GM18511 (cell line): ENCODE results near the gene GMDS.

ENCODE experiments used
- ATAC-seq: cut with Tn5 transposase; IDR thresholded peaks from one replicate; pipeline ENCODE4 v1.9.1; 2021; ENCODE audit warnings: mild to moderate bottlenecking, moderate library complexity; ENCODE audit not compliant: unreplicated experiment

The GMDS gene

DNA sequence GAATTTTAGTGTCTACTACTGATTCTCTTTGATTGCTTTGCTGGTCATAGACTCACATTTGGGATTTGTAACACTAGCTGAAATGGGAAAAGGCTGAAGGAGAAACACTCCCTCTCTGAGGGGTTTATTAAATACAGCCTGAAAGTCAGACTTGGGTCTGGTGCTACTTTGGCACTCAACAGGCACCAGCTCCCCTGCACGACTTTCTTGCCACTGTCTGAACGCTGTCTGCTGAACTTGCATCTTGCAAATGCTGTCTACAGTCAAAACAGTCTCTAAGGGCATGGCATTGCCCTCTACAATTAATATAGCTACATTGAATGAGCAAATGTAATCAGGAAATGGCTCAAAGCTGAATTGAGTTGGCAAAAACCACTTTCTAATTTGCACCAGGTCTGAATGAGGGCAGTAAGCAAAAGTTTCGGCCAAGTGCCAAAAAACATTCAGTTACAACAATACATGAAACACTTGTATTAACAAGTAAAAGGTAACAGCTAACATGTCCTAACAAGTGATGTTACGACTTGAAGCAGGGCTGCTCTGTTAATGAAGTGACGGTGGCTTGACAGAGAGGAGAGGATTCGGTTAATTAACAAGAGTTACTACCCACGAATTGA, 516.2 kb downstream of the GMDS start:
- no peak for ATAC-seq

DNA sequence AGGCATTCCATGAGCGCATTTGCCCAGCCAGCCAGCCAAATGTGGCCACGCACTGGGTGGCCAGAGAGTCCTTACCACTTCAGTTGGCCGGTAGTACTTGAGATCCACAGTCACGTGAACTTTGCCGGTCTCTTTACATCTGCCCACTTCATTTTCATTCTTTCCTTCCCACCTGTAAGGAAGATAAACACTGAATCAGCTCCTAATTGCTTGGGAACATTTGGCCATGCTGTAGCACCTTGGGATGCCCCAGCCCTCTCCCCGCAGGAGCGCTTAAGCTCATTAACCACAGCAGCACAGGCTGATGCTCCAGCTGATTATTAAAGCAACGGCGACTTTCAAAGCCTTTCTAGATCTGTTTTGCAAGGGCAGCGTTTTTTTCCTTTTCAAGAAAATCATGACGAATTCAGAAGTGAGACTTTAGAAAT, 519.0 kb downstream of the GMDS start:
- no peak for ATAC-seq

DNA sequence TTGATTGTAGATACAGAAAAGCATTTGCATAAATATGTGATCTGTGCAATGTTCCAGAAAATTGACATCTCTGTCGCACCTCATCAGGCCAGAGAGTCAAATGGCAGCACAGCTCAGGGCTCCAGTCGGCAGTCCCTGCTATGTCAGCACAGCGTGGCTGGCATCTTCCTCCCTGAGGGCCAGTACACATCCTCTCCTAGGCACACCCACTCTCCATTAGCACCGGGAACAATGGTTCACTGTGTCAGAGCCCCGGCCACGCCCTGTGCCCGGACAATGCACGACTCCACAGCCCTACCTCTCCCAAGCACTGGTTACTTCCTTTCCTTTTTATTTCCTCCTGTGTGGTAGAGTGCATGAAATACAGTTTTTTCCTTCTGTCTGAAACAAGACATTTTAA, 520.8 kb downstream of the GMDS start:
- ATAC-seq: no peak

DNA sequence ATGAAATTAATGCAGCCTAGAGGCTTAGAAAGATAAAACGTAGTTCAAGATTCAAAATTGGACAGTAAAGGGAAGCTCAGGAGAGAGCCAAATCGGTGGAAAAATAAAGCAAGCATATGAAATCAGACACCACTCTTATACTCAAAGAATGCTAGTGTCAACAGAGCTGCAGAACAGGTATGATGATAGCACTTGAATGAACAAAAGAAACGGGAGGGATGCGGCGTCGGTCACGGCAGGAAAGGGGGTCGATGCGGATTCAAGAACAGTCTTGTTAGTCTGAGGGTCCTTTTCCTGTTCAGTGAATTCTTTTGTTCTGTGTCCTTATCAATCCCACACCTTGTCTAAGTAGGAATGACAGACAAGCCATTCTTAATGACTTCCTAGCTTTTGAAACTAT, 521.3 kb downstream of the GMDS start:
- ATAC-seq: no peak

GRCh38 chr6:1722801-1723200, 522.6 kb downstream of the GMDS start:
- no peak for ATAC-seq

DNA sequence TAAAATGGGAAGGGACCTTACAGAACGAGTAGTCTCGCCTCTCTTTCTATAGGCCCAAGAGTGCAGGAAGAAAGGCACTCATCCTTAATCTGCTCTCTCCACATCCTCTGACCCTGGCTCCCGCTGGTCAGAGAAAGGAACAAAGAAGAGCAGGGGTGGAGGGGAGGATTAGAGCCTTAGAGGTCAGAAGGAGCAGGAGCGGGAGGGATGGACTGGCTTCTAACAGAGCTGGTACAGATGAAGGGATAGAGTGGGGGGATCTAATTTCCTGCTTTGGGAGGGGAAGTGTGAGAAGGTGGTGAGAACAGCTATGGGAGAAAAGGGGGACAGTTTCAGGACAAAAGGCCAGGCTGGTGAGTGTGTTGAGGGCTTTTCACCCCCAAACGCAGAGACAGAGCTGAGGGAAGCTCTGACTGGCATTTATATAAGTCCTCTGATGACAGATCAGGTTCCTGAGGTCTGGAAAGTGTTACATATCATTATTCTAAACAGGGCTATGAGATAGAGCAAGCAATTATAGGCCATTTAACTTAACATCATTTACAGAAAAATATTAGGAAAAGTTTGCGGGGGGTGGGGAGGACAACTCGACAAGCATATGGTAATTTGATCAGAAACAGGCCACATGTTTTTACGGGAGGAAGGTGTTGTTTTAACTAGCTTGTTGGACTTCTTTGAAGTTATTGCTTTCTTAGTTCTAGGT, 524.6 kb downstream of the GMDS start:
- ATAC-seq: no peak

GRCh38 chr6:1719922-1720321, 525.5 kb downstream of the GMDS start:
- no peak for ATAC-seq

DNA sequence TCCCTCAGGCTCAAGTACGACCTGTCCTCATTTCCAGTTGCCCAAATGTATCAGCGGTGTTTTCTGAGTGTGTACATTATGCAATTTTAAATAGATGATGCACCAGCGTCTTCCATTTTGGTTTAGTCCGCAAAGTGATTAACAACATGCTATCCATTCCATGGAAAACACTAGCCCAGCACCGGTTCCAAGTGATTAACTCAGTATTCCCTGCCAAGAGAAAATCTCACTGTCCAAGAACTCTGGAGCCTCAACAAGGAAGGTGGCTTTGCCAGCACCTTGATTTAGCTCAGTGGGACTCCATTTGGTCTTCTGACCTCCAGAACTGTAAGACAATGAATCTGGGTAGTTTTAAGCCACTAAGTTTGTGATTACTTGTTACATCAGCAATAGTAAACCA, 528.5 kb downstream of the GMDS start:
- no peak for ATAC-seq

DNA sequence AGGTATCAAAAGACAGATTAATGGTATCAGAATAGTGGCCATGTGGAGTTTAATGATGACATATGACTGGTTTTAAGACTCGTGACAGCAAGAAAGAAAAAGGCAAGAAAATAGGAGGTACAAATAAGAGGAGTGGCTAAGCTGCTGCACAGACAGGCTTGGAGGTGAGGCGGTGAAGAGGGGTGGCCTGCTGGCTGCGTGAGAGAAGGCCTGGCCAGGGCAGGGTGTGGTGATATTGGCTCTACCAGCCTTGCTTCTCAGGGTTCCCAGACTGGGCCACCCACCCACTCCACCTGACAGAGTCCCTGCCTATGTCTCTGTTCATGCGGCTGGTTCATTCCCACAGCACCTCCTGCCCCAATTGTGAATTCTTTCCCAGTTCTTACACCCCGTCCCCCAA, 529.0 kb downstream of the GMDS start:
- no peak for ATAC-seq

DNA sequence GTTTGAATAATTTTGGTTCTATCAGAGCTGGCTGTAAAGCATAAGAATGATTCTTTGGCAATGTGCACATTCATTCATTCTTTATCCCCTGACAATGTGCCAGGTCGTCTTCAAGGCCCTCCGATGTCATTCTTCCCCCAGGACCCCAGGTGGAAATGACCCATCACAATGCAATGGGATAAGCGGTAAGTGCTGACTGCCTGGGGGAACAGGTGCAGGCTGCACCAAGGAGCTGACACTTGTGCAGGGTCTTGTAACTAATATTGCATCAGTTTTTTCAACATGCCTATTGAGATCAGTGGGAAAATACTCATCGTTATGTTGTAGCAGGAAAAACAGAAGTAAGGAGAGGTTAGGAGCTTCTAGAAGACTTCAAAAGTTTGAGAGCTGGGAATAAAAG, 530.1 kb downstream of the GMDS start:
- no peak for ATAC-seq

- ATAC-seq: no peak
Observed at GRCh38 chr6:1714654-1715053, 530.8 kb downstream of the GMDS start.

GRCh38 chr6:1713016-1713600, 532.3 kb downstream of the GMDS start:
- ATAC-seq: no peak

GRCh38 chr6:1712451-1712850, 533.0 kb downstream of the GMDS start:
- no peak for ATAC-seq

GRCh38 chr6:1711136-1711535, 534.3 kb downstream of the GMDS start:
- no peak for ATAC-seq

DNA sequence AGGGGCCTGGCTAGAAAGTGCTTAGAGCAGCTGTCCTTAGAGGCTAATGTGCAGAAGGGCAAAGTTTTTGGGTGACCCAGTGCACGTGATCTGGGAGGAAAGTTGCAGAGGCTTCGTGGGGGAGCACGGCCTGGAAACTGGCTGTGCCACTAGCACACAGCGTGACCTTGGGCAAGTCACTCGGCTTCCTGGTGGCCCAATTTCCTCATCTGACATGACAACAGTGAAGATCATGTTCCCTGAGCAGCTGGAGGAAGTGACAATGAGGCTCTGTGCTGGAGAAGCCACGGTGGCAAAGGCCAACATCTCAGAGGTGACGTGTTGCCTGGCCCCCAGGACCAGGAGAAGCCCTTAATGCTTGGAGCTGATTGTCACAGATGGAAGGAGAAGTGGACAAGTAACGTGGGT, 536.2 kb downstream of the GMDS start:
- ATAC-seq: no peak

GRCh38 chr6:1708820-1709219, 536.6 kb downstream of the GMDS start:
- no peak for ATAC-seq

DNA sequence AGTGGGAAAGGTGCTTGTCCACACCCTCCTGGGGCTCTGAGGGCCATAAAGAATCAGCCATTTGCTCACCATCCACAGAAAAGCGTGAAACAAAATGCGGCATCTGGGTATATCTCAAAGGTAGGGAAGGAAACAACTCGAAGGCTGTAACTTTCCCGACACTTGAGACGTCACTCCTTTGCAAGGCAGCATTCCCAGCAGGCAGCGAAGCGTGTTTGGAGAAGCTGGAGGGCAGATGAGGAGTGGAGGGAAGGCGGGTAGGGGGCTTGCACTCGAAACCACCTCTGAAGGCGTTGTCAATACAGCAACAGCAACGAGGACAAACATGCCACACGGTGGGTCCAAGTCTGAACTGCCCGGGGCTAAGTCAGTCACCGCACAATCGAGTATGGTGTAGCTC, 537.3 kb downstream of the GMDS start:
- no peak for ATAC-seq

GRCh38 chr6:1705630-1706029, 539.8 kb downstream of the GMDS start:
- ATAC-seq: no peak

DNA sequence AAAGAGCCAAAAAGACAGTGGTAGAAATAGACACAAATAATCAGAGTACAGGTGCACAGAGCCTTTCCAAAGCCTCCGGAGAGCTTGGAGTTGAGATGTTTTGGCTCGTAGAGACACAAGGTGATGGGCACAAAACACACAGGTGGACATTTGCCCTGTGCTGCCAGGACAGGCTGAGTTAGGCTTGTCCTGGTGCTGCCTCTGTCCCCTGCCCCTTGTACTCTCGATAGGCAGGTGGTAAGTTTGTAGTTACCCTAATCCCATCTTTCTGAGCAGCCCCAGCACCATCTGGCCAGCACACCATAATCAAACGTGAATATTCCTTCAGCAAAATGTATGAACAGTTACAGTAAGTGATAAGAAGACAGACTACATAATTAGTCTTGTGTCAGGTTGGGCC, 540.2 kb downstream of the GMDS start:
- ATAC-seq: no peak

GRCh38 chr6:1704711-1705110, 540.7 kb downstream of the GMDS start:
- no peak for ATAC-seq

DNA sequence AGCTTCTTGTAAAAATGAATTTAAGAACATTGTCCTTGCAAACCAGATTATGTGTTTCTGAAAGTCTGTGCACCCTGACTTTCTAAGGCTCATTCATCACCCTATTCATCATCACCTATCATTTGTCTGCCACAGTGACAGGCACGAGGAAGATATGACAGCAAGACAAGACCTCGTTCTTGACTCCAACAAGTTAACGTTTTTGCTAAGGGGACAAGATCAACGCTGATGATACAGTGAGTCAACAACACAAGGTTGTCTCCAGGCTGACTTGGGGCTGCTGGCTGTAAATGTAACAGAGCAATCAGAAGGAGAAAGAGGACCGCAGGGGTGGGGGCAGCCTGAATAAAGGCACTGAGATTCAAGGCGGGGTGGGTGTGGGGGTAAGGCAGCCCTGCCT, 541.5 kb downstream of the GMDS start:
- no peak for ATAC-seq

DNA sequence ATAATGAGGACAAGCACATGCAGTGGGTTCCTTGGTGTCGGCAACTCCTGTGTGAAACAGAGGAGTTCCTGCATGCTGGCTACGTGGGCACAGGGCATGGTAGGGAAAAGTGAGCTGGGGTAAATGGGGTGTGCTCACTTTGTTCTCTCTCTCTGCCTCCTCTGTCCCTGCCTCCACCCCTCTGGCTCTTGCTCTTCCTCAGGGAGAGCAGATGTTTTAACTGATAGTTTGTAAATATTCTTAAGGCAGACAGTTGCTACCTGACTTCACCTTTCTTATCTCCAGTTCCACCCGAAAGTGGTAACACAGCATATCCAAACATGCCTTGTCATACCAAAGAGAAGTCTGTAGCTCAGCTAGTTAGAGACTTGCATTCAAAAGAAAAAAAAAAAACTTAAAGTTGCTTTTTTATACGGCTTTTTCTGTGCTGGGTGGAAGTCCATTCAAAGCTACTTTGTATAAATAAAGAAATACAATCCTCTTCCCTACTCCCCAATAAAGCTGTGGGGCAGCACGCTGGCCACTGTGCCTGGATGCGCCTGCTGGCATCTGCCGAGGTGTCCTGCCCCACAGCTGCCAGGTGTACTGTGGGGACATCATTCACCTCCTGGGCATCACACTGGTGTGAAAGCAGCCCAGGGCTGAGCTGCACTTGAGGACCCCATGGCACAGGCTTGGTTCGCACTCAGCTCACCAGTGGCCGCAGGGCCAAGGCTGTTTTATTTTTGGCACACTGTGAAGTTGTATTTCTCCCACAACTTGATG, 542.1 kb downstream of the GMDS start:
- ATAC-seq: no peak
